IMR-90 (cell line): ENCODE data around the gene GPX3. TPM values are rescaled to one million over a fixed set of nuclear protein-coding genes. Genes with fewer than 3 reads are reported as not detected.
A peak's percentile ranks its signal among the peaks of the same experiment; 100 is the strongest.

ENCODE experiments used
- ATAC-seq: fragments of 200-7000 bp; cut with Tn5 transposase; 2 replicates; pipeline ENCODE4 v1.9.1; 2020; ENCODE audit warnings: low read depth, mild to moderate bottlenecking, moderate library complexity
- BruUV-seq: library from RNA; stranded (reverse); fragments of 400-500 nt; replicated peaks from 2 replicates; lab custom pipeline; 2021; lab: Mats Ljungman, UMichigan
- CTCF ChIA-PET: fragments of 300-600 bp; formaldehyde crosslinking; extraction: SDS; loops from one replicate; lab custom pipeline; 2021; ENCODE audit warnings: antibody characterized with exemption; lab: Yijun Ruan, JAX
- POLR2A ChIA-PET: fragments of 300-600 bp; sonication (Branson Sonifier 250); formaldehyde crosslinking; loops from one replicate; lab custom pipeline; 2022; ENCODE audit warnings: antibody characterized with exemption; ENCODE audit not compliant: unreplicated experiment; lab: Charles Lee
- DNase-seq: peaks from one replicate; pipeline ENCODE4 v3.0.0; 2013
- H2AFZ ChIP-seq: replicated peaks from 2 replicates; pipeline ENCODE3; 2013; ENCODE audit warnings: low read length, mild to moderate bottlenecking; ENCODE audit not compliant: poor library complexity
- H2AK5ac ChIP-seq: 2 replicates; pipeline ENCODE4 v1.6.1; 2013; ENCODE audit warnings: low read depth, low read length, inconsistent platforms
- H2AK9ac ChIP-seq: replicated peaks from 2 replicates; pipeline ENCODE3; 2013; ENCODE audit warnings: mild to moderate bottlenecking, low read depth, low read length, moderate library complexity; ENCODE audit not compliant: poor library complexity
- H2BK120ac ChIP-seq: 2 replicates; pipeline ENCODE4 v1.6.1; 2013; ENCODE audit warnings: low read depth, low read length, inconsistent platforms
- H2BK15ac ChIP-seq: 3 replicates; pipeline ENCODE4 v1.6.1; 2013; ENCODE audit warnings: low read depth, low read length, inconsistent platforms
- H2BK20ac ChIP-seq: 2 replicates; pipeline ENCODE4 v1.6.1; 2013; ENCODE audit warnings: low read depth, mild to moderate bottlenecking, inconsistent platforms, low read length, moderate library complexity
- H2BK5ac ChIP-seq: 2 replicates; pipeline ENCODE4 v1.6.1; 2013; ENCODE audit warnings: mild to moderate bottlenecking, low read depth, low read length, inconsistent platforms; ENCODE audit not compliant: poor library complexity, severe bottlenecking
- H3K14ac ChIP-seq: replicated peaks from 2 replicates; pipeline ENCODE4 v1.6.1; 2013; ENCODE audit warnings: low read depth, low read length, inconsistent platforms
- H3K18ac ChIP-seq: 2 replicates; pipeline ENCODE4 v1.6.1; 2013; ENCODE audit warnings: low read depth, low read length, control low read depth
- H3K23ac ChIP-seq: 2 replicates; pipeline ENCODE4 v1.6.1; 2013; ENCODE audit warnings: low read depth, low read length, inconsistent platforms
- H3K27ac ChIP-seq: 2 replicates; pipeline ENCODE4 v1.5.1; 2013; ENCODE audit warnings: mild to moderate bottlenecking, control low read depth, low read length; ENCODE audit not compliant: insufficient read depth
- H3K27me3 ChIP-seq: 2 replicates; pipeline ENCODE4 v1.6.1; 2013; ENCODE audit warnings: low read length; ENCODE audit not compliant: control insufficient read depth, insufficient read depth
- H3K36me3 ChIP-seq: 2 replicates; pipeline ENCODE4 v1.6.1; 2013; ENCODE audit warnings: low read length, mixed read lengths; ENCODE audit not compliant: control insufficient read depth, insufficient read depth
- H3K4ac ChIP-seq: 2 replicates; pipeline ENCODE4 v1.6.1; 2013; ENCODE audit warnings: low read depth, low read length, inconsistent platforms
- H3K4me1 ChIP-seq: 2 replicates; pipeline ENCODE4 v1.6.1; 2013; ENCODE audit warnings: low read length, mixed read lengths; ENCODE audit not compliant: control insufficient read depth, insufficient read depth
- H3K4me2 ChIP-seq: 2 replicates; pipeline ENCODE4 v1.6.1; 2013; ENCODE audit warnings: low read depth, mild to moderate bottlenecking, control low read depth, low read length, moderate library complexity
- H3K4me3 ChIP-seq: 2 replicates; pipeline ENCODE4 v1.5.1; 2013; ENCODE audit warnings: low read depth, mild to moderate bottlenecking, control low read depth, low read length, moderate library complexity; ENCODE audit not compliant: insufficient read depth
- H3K56ac ChIP-seq: 2 replicates; pipeline ENCODE4 v1.6.1; 2013; ENCODE audit warnings: low read length, inconsistent platforms; ENCODE audit not compliant: insufficient read depth; ENCODE audit errors: extremely low read depth
- H3K79me1 ChIP-seq, 2 experiments: 2 replicates each; pipeline ENCODE4 v1.6.1; 2013; ENCODE audit warnings: low read length in 2 of 2, inconsistent platforms in 1 of 2, low read depth in 1 of 2
- H3K9ac ChIP-seq: 2 replicates; pipeline ENCODE4 v1.6.1; 2013; ENCODE audit warnings: low read depth, low read length, control low read depth
- H3K9me1 ChIP-seq: 2 replicates; pipeline ENCODE4 v1.6.1; 2013; ENCODE audit warnings: low read length, inconsistent platforms; ENCODE audit not compliant: insufficient read depth
- H3K9me3 ChIP-seq: 2 replicates; pipeline ENCODE4 v1.6.1; 2013; ENCODE audit warnings: low read length; ENCODE audit not compliant: control insufficient read depth, insufficient read depth
- H4K20me1 ChIP-seq: 2 replicates; pipeline ENCODE4 v1.6.1; 2013; ENCODE audit warnings: low read length, inconsistent platforms; ENCODE audit not compliant: insufficient read depth
- H4K5ac ChIP-seq: 2 replicates; pipeline ENCODE4 v1.6.1; 2013; ENCODE audit warnings: mild to moderate bottlenecking, low read depth, low read length, control low read depth
- H4K8ac ChIP-seq, 2 experiments: 2 replicates each; pipeline ENCODE4 v1.6.1; 2013; ENCODE audit warnings: low read depth in 2 of 2, low read length in 2 of 2, control low read depth in 1 of 2, inconsistent platforms in 1 of 2
- H4K91ac ChIP-seq: 2 replicates; pipeline ENCODE4 v1.6.1; 2013; ENCODE audit warnings: low read depth, low read length, inconsistent platforms; ENCODE audit not compliant: insufficient read depth
- BHLHE40 ChIP-seq: fragments of 150-350 bp; IDR thresholded peaks from 2 replicates; pipeline ENCODE4 v1.6.1; 2016; ENCODE audit warnings: mild to moderate bottlenecking, low read depth, low read length
- CHD1 ChIP-seq: IDR thresholded peaks from 2 replicates; pipeline ENCODE4 v1.6.1; 2012; ENCODE audit warnings: low read depth, low read length, improper control_type of control experiment
- FOS ChIP-seq: fragments of 150-350 bp; IDR thresholded peaks from 2 replicates; pipeline ENCODE4 v1.6.1; 2016; ENCODE audit warnings: low read depth, low read length
- MXI1 ChIP-seq: IDR thresholded peaks from 2 replicates; pipeline ENCODE4 v1.6.1; 2012; ENCODE audit warnings: low read depth, mild to moderate bottlenecking, low read length, moderate library complexity, borderline replicate concordance
- NFE2L2 ChIP-seq: fragments of 150-350 bp; IDR thresholded peaks from 2 replicates; pipeline ENCODE4 v1.6.1; 2016; ENCODE audit warnings: low read depth, mild to moderate bottlenecking, low read length
- POLR2A ChIP-seq: IDR thresholded peaks from 2 replicates; pipeline ENCODE4 v1.6.1; 2012; ENCODE audit warnings: mild to moderate bottlenecking, low read depth, low read length
- RAD21 ChIP-seq: IDR thresholded peaks from 2 replicates; pipeline ENCODE4 v1.6.1; 2012; ENCODE audit warnings: low read length, improper control_type of control experiment
- RCOR1 ChIP-seq: IDR thresholded peaks from 2 replicates; pipeline ENCODE4 v1.6.1; 2012; ENCODE audit warnings: mild to moderate bottlenecking, low read length, improper control_type of control experiment; ENCODE audit not compliant: insufficient replicate concordance
- SMC3 ChIP-seq: fragments of 150-350 bp; IDR thresholded peaks from 2 replicates; pipeline ENCODE4 v1.6.1; 2016; ENCODE audit warnings: low read depth, mild to moderate bottlenecking, antibody characterized with exemption, low read length, moderate library complexity
- WGBS, 2 experiments: methylation state at CpG; one replicate each; pipeline versions ENCODE4 v1.1.5 to v1.1.7; 2013; ENCODE audit warnings: missing lambda C conversion rate in 2 of 2; ENCODE audit not compliant: insufficient read length in 1 of 2; ENCODE audit errors: extremely low coverage in 2 of 2; 5-methylcytosine and 5-hydroxymethylcytosine counted together
- dilution Hi-C: fragments of 300-500 bp; cut with HindIII; formaldehyde crosslinking; loops from one replicate; pipeline ENCODE4 v1.14.3; 2018; ENCODE audit warnings: low sequenced_read_pairs; ENCODE audit not compliant: unreplicated experiment
- in situ Hi-C: fragments of 300-500 bp; cut with MboI; formaldehyde crosslinking; loops from 3 replicates; pipeline ENCODE4 v1.14.3; 2019; ENCODE audit warnings: low sequenced_read_pairs, inconsistent platforms, mixed read lengths
- intact Hi-C: fragments of 100-400 bp; cut with micrococcal nuclease; formaldehyde crosslinking; loops from 2 replicates; pipeline ENCODE4 v1.10.0; 2022
- polyA plus RNA-seq, 3 experiments: library from polyadenylated mRNA; depleted of rRNA; stranded (reverse); fragments of >200 nt; gene quantifications; 2 replicates each; pipeline ENCODE4 v1.2.3, GENCODE V29; 2012; ENCODE audit warnings: low replicate concordance in 1 of 3
- total RNA-seq: library from RNA; depleted of rRNA; stranded (reverse); fragments of >200 nt; gene quantifications from 2 replicates; pipeline ENCODE4 v1.2.3, GENCODE V29; 2012
- TF ChIP-seq, protein P1 (sequence below): fragments of 150-350 bp; IDR thresholded peaks from 2 replicates; pipeline ENCODE4 v1.6.1; 2016; ENCODE audit warnings: low read depth, mild to moderate bottlenecking, low read length, moderate library complexity, borderline replicate concordance
- TF ChIP-seq, protein P2 (sequence below): conservative IDR thresholded peaks from 2 replicates; pipeline ENCODE4 v1.5.1; 2012; ENCODE audit warnings: mild to moderate bottlenecking, low read depth, low read length, improper control_type of control experiment
- TF ChIP-seq, protein P3 (sequence below): fragments of 150-350 bp; IDR thresholded peaks from 2 replicates; pipeline ENCODE4 v1.6.1; 2017; ENCODE audit warnings: mild to moderate bottlenecking, antibody characterized with exemption, low read length, low read depth

The GPX3 gene
- total and polyA plus RNA-seq, 2 of the 4 experiments (the other 2 are of a cell fraction), result 0.36 to 1.0 TPM

DNA sequence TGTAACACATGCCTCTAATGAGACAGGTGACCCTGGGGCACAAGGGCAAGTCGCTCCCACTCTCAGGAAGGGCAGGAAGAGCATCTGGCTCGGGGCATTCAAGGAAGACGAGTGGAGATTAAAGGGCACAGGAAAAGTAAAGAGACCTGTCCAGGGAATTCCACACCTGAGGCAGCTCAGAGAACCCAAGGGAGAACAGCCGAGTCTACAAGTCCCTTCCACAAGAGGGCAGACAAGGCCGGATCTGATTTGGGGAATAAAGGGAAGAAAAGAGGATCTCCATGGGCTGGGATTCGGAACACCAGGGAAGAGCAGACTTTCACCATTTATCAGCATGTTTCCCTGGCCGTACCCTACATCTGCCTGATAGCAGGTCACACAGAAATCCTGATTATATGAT, 28.1 kb downstream of the GPX3 start:
- in situ Hi-C loops (no loop called here), dilution Hi-C loops (no loop called here), intact Hi-C loops (no loop called here)
- Histone ChIP-seq H3K23ac (no peak overlapping the region), H2AFZ (no peak overlapping the region), H3K79me1 (peaks cover 7 to 33% of the 10 kb centered on the region in 2 experiments), H3K27me3 (no peaks in the 10 kb centered on the region), H4K20me1 (peaks cover 10% of the 10 kb centered on the region), H3K14ac (no peak overlapping the region), H3K4ac (no peak overlapping the region), H2BK15ac (no peak overlapping the region), H3K4me2 (no peak overlapping the region), H2BK20ac (no peak overlapping the region), H3K18ac (no peak overlapping the region), H2BK5ac (no peak overlapping the region), H2BK120ac (no peak overlapping the region), H4K91ac (no peak overlapping the region), H3K36me3 (peaks cover 48% of the 10 kb centered on the region), H3K9me3 (no peaks in the 10 kb centered on the region), H2AK9ac (no peak overlapping the region), H3K56ac (no peak overlapping the region), H3K27ac (no peak overlapping the region), H3K9ac (no peak overlapping the region), H3K4me3 (no peak overlapping the region), H4K8ac (no peak overlapping the region), H3K4me1 (peaks cover 6% of the 10 kb centered on the region; the same call in 1 of the 2 replicates), H3K9me1 (no peaks in the 10 kb centered on the region; the same call in 1 of the 2 replicates), H4K5ac (no peak overlapping the region), H2AK5ac (no peak overlapping the region)
- WGBS, 2 experiments, result no CpG with 5 or more reads among the region's 7 CpGs
- CTCF ChIA-PET, result interaction anchor here (0.6 to 2.6 kb wide), 6 partner anchors 9 to 390 kb away, joined by 3 to 14 read pairs (median 4); partner anchors contain the start of gene GPX3
- TF ChIP-seq SMC3 (0 out of 2 replicates have a peak, but pooled peaks have one; percentile 10), CHD1 (no peak), RAD21 (0 out of 2 replicates have a peak, but pooled peaks have one; percentile 11), NFE2L2 (no peak), POLR2A (no peak), RCOR1 (no peak), MXI1 (no peak), FOS (no peak), BHLHE40 (no peak)
- TF ChIP-seq, protein P1, sequence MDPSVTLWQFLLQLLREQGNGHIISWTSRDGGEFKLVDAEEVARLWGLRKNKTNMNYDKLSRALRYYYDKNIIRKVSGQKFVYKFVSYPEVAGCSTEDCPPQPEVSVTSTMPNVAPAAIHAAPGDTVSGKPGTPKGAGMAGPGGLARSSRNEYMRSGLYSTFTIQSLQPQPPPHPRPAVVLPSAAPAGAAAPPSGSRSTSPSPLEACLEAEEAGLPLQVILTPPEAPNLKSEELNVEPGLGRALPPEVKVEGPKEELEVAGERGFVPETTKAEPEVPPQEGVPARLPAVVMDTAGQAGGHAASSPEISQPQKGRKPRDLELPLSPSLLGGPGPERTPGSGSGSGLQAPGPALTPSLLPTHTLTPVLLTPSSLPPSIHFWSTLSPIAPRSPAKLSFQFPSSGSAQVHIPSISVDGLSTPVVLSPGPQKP, result no peak
- TF ChIP-seq, protein P2, sequence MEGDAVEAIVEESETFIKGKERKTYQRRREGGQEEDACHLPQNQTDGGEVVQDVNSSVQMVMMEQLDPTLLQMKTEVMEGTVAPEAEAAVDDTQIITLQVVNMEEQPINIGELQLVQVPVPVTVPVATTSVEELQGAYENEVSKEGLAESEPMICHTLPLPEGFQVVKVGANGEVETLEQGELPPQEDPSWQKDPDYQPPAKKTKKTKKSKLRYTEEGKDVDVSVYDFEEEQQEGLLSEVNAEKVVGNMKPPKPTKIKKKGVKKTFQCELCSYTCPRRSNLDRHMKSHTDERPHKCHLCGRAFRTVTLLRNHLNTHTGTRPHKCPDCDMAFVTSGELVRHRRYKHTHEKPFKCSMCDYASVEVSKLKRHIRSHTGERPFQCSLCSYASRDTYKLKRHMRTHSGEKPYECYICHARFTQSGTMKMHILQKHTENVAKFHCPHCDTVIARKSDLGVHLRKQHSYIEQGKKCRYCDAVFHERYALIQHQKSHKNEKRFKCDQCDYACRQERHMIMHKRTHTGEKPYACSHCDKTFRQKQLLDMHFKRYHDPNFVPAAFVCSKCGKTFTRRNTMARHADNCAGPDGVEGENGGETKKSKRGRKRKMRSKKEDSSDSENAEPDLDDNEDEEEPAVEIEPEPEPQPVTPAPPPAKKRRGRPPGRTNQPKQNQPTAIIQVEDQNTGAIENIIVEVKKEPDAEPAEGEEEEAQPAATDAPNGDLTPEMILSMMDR, result peak; percentile 34
- TF ChIP-seq, protein P3, sequence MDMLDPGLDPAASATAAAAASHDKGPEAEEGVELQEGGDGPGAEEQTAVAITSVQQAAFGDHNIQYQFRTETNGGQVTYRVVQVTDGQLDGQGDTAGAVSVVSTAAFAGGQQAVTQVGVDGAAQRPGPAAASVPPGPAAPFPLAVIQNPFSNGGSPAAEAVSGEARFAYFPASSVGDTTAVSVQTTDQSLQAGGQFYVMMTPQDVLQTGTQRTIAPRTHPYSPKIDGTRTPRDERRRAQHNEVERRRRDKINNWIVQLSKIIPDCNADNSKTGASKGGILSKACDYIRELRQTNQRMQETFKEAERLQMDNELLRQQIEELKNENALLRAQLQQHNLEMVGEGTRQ, result no peak
- ATAC-seq, result no peak
- no peak for DNase-seq
- POLR2A ChIA-PET, result no interaction called here
- no TSS peak for BruUV-seq
